H1 (cell line): ENCODE data around the gene IGFBP4.

Experiments used
- EP300 ChIP-seq, 2 experiments: IDR thresholded peaks; 1 replicate in 1 of 2; 2 replicates in 1 of 2; pipeline ENCODE4 v1.6.1; 2011 to 2012; ENCODE audit warnings: low read depth in 2 of 2, low read length in 2 of 2, mild to moderate bottlenecking in 2 of 2, borderline replicate concordance in 1 of 2, inconsistent platforms in 1 of 2, moderate library complexity in 1 of 2
- GABPA ChIP-seq: IDR thresholded peaks from 2 replicates; pipeline ENCODE4 v1.6.1; 2011; ENCODE audit warnings: mild to moderate bottlenecking, low read length, moderate library complexity, borderline replicate concordance; ENCODE audit not compliant: insufficient read depth

DNA sequence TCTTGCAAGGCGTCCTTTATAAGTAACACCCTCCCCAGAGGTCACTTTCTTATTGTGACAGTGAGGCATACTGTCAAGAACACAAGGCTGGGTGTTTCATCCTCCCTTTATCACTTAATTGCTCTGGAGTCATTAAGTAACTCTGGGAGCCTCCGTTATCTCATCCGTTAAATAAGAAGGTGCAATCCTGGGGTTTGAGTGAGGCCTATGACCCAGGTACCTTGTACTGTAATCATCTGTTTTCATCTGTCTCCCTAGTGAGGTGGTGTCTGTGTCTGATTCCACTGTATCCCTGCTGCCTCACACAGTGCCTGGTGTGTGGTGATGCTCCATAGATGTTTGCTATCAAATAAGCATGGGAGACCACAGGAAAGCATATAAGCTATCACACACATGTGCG lies 40.4 kb downstream of the IGFBP4 start:
- TF ChIP-seq GABPA (no peak), EP300 (IDR thresholded peaks at IDR 0.05; ENCODE audit: borderline replicate concordance in 1 of 2, low read depth in 2 of 2, low read length in 2 of 2) (no peak)
